Upper lobe of left lung (tissue), 4 donors: ENCODE data around the gene SLC6A19.

ENCODE experiments used
- POLR2A ChIP-seq, 4 donors: fragments of 450-650 bp; IDR thresholded peaks; one replicate each; pipeline ENCODE4 v1.5.1; 2016 to 2017; ENCODE audit warnings: antibody characterized with exemption in 4 of 4, mild to moderate bottlenecking in 2 of 4
- POLR2AphosphoS5 ChIP-seq, 2 donors: sonication (generic); formaldehyde crosslinking; IDR thresholded peaks; one replicate each; pipeline ENCODE4 v1.5.1; 2017; ENCODE audit warnings: antibody characterized with exemption in 2 of 2
- TF ChIP-seq, protein P1 (sequence below), 6 experiments: fragments of 450-650 bp in 4 of 6; fragments of 200-600 bp in 2 of 6; sonication (generic) in 2 of 6; IDR thresholded peaks; one replicate each; pipeline ENCODE4 v1.5.1; 2016 to 2019; ENCODE audit warnings: antibody characterized with exemption in 6 of 6

- TF ChIP-seq, protein P1, sequence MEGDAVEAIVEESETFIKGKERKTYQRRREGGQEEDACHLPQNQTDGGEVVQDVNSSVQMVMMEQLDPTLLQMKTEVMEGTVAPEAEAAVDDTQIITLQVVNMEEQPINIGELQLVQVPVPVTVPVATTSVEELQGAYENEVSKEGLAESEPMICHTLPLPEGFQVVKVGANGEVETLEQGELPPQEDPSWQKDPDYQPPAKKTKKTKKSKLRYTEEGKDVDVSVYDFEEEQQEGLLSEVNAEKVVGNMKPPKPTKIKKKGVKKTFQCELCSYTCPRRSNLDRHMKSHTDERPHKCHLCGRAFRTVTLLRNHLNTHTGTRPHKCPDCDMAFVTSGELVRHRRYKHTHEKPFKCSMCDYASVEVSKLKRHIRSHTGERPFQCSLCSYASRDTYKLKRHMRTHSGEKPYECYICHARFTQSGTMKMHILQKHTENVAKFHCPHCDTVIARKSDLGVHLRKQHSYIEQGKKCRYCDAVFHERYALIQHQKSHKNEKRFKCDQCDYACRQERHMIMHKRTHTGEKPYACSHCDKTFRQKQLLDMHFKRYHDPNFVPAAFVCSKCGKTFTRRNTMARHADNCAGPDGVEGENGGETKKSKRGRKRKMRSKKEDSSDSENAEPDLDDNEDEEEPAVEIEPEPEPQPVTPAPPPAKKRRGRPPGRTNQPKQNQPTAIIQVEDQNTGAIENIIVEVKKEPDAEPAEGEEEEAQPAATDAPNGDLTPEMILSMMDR (IDR thresholded peaks at IDR 0.05) = no peak
- TF ChIP-seq POLR2A (IDR thresholded peaks at IDR 0.05) (no peak), POLR2AphosphoS5 (IDR thresholded peaks at IDR 0.05) (no peak)
Measured at GRCh38 chr5:1182633-1183423, 18.6 kb upstream of the SLC6A19 start.
